Measurements from ENCODE around the gene CPSF7.
"Not testable (repeated sequence)": the region's sequence is repeated elsewhere in the genome, so short reads cannot be mapped to it uniquely, and the experiment has no call there.

The CPSF7 gene

GRCh38 chr11:61429691-61430582 lies at the start of gene CPSF7, which contains the start of gene SDHAF2:
CPSF7 (minus strand) TSS chr11:61429975; CDS start chr11:61429235, 740 bp downstream.
SDHAF2 (plus strand) TSS chr11:61430124; CDS start chr11:61430147, 23 bp downstream.
- peak; percentile 98 for DNase-seq

- DNase-seq = peak; percentile 50
These were observed 48.0 kb upstream of the CPSF7 start for GRCh38 chr11:61477727-61478148.

- no peak for DNase-seq
These were observed 47.4 kb upstream of the CPSF7 start for GRCh38 chr11:61477126-61477525.

- no peak for DNase-seq
These were observed 46.6 kb upstream of the CPSF7 start for GRCh38 chr11:61476371-61476770.

GRCh38 chr11:61475433-61475832 lies 45.7 kb upstream of the CPSF7 start:
- no peak for DNase-seq

GRCh38 chr11:61474013-61474643 lies 44.4 kb upstream of the CPSF7 start:
- DNase-seq = no peak

GRCh38 chr11:61473370-61474012 lies 43.7 kb upstream of the CPSF7 start:
- DNase-seq = no peak

- no peak for DNase-seq
These were observed 43.1 kb upstream of the CPSF7 start for GRCh38 chr11:61472868-61473267.

GRCh38 chr11:61472282-61472681 lies 42.5 kb upstream of the CPSF7 start:
- DNase-seq = no peak

- no peak for DNase-seq
These were observed 38.2 kb upstream of the CPSF7 start for GRCh38 chr11:61468002-61468401.

- DNase-seq = not testable (repeated sequence)
These were observed 37.8 kb upstream of the CPSF7 start for GRCh38 chr11:61467602-61468001.

GRCh38 chr11:61460986-61461385 lies 31.2 kb upstream of the CPSF7 start:
- DNase-seq = no peak

GRCh38 chr11:61460474-61460881 lies 30.7 kb upstream of the CPSF7 start:
- no peak for DNase-seq

GRCh38 chr11:61454520-61454919 lies 24.7 kb upstream of the CPSF7 start:
- DNase-seq = no peak

- no peak for DNase-seq
These were observed 23.9 kb upstream of the CPSF7 start for GRCh38 chr11:61453695-61454094.

GRCh38 chr11:61452825-61453224 lies 23.1 kb upstream of the CPSF7 start:
- no peak for DNase-seq

GRCh38 chr11:61448552-61448927 lies 18.8 kb upstream of the CPSF7 start:
- DNase-seq = no peak

GRCh38 chr11:61447601-61448551 lies 18.1 kb upstream of the CPSF7 start:
- DNase-seq = no peak

- peak; percentile 79 for DNase-seq
These were observed 16.5 kb upstream of the CPSF7 start for GRCh38 chr11:61446211-61446651.

GRCh38 chr11:61445516-61445915 lies 15.7 kb upstream of the CPSF7 start:
- no peak for DNase-seq

- DNase-seq = no peak
These were observed 12.8 kb upstream of the CPSF7 start for GRCh38 chr11:61442616-61443015.

GRCh38 chr11:61439615-61440014 lies 9.8 kb upstream of the CPSF7 start:
- DNase-seq = no peak

Data from stimulated activated CD4-positive, alpha-beta T cell treated with anti-CD3 and anti-CD28 coated beads, Interleukin-12 subunit alpha, Interleukin-12 subunit beta, amount 100 ng/mL, for 4 hours (primary cell).